ENCODE data around the gene LCN10.

The LCN10 gene

DNA sequence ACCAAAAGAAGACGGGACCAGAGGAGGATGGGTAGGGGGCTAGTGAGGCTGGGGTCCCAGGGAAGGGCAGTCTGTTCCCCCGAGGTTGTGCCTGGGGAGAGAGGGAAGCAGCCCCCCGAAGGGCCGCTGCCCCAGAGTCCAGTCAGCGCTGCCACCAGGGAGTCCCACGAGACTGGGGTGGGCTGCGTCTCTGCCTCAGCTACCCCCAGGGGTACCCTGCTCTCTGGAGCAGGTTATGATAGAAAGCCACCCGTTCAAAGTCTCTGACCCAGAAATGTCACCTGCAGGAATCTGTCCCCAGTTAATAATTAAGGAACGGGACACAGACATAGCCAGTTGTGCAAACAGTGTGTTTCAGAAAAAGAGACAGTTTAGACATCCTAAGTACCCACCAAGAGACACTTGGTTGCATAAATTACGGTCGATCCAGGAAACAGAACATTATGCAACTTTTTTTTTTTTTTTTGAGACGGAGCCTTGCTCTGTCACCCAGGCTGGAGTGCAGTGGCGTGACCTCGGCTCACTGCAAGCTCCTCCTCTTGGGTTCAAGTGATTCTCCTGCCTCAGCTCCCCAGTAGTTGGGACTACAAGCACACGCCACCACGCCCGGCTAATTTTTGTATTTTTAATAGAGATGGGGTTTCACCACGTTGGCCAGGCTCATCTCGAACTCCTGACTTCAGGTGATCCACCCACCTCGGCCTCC lies 44.8 kb downstream of the LCN10 start:
- DNase-seq, result no peak

DNA sequence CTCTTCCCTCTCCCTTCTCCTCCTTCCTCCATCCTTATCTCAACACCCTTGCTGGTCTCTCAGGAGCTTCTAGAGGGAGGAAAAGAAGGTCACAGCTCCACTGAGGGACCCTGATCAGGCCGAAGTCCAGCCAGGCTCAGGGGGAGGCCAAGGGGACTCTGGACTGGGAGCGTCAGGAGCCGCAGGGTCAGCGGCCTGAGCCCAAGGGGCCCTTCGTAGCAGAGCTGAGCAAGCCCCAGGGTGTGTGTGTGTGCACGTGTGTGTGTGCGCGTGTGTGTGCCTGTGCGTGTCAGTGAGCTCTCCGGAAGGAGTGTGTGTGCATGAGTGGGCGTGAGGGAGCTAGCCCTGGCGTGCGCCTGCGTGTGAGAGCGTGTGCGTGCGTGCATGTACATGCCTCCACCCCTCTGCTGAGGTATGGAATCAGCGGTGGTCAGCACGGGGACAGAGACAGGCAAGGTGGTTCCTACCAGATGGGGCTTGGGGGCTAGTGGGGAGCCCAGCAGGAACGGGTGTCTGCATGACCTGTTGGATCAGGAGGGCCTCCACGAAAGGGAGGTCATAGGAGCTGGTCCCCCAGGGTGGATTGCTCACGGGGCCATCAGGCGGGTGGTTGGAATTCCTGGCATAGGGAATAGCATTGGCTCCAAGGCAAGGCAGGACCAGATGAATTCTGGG lies 45.5 kb downstream of the LCN10 start:
- DNase-seq, result no peak

DNA sequence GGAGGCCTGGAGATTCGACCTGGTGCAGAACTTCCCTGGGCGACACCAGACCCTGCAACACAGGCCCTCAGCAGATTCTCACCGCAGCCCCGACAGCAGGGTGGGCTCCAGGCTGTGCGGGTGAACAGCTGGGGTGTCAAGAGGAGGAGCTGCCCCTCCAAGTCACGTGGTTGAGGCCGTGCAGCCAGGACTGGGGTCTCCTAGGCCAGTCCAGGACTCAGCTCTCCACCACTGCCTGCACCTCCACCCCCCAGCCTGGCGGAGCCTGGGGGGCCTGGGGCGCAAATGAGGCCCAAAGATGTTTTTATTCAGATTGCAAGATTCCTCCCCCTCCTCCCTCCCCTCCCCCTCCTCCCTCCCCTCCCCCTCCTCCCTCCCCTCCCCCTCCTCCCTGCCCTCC lies 46.2 kb downstream of the LCN10 start:
- DNase-seq, result no peak

DNA sequence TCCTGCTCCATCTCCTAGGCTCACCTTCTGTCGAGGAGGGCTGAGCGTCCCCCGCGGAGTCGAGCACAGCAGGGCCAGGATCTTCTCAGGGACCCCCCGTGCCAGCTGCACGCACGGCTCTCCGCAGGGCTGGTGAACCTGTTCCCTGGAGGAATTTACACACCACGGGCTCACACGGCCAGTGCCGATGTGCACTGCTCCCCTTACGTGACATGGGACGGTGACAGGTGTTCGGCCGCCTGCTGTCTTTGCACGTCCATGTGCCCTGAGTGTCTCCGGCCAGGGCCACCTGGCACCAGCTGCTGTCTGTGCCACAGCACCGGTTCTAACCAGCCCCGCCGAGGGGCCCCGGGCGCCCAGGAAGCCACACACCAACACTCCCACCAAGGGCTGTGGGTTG lies 46.8 kb downstream of the LCN10 start:
- DNase-seq, result no peak

DNA sequence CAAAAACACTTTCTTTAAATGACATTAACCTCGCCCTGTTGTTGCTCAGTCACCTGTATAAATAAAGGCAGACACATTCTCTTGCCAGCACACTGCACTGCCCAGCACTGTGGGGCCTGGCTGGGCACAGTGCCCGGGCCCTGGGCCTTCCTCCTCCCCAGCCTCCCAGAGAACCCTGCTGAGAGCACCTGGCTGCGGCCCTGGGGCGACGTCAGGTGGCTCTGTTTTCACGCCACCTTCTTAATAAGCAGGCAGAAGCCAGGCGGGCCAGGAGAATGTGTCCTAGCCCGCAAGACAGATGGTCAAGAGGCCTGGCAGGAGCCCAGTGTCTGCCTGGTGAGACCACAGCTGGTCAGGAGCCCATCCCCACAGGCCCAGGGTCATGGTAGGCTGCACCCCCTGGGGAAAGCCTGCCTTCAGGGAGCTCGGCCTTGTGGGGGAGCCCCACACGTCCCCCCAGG lies 47.3 kb downstream of the LCN10 start:
- no peak for DNase-seq

DNA sequence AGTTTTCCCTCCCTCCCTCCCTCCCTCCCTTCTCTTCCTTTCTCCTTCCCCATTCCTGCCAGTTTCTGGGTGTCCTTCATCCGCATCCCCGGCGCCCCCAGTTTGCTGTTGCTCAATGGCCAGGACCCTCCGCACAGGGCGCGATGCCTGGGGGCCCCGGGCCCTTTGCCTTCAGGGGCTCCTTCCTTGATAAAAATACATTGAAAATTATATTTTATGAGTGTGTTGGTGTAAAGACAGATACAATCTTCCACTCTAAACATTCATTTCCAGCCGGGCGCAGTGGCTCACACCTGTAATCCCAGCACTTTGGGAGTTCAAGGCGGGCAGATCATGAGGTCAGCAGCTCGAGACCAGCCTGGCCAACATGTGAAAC lies 47.9 kb downstream of the LCN10 start:
- DNase-seq, result no peak

DNA sequence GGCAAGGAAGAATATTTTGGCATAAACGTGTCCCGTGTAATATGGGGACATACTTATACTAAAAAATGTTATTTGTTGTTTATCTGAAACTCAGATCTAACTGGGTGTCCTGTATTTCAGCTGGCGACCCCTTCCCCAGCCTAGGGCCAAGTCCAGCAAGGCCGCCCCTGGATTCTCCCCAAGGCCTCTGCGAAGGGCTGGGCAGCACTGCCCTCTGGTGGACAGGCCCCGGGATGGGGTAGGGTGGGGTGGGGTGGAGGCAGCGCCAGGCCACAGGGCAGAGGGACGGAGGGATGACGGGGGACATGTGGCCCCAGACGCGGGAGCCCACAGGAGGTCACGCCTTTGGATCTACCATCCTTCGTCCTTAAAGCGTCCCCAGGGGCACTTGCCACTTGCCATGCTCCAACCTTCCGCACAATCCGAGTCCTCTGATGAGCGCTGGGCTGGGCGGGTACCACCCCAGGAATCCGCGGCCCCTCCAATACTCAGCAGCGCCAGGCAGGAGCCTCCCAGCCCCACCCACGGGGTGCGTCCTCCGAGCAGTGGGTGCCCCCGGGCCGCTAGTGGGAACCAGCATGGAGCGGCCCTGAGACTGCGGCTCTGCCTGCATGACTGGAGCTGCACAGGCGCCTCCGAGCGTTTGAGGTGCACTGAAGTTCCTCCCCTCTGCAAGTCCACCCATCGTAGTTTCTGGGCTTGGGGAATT lies 48.4 kb downstream of the LCN10 start:
- DNase-seq, result no peak

DNA sequence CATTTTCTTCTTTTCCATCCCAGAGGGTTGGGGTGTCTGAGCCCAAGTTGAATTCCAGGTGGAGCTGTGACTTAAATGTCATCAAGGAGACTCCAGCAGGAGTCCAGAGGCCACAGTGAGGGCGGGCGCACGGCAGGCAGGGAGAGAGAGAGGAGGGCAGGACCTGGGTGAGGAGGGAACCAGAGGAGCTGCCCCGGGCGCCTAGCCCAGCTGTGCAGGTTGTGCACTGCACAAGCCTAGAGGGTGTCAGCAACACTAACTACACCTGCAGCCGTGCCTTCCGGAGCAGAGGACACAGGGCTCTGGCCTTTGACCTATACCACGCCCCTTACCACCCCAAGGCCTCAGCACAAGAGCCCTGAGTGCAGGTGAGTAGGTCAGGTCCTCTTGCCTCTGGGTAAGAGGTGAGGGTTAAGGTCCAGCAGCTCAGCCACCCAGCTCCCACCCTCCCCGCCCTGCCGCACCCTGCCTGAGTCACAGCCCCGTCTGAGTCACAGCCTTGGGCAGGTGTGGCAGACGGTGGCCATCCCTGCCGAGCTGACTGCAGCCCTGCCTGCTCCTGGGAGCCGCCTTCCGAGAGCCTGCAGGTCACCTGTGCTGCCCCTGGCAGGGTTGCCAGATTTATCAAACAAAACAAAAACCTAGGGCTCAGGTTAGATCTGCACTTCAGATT lies 49.1 kb downstream of the LCN10 start:
- no peak for DNase-seq

DNA sequence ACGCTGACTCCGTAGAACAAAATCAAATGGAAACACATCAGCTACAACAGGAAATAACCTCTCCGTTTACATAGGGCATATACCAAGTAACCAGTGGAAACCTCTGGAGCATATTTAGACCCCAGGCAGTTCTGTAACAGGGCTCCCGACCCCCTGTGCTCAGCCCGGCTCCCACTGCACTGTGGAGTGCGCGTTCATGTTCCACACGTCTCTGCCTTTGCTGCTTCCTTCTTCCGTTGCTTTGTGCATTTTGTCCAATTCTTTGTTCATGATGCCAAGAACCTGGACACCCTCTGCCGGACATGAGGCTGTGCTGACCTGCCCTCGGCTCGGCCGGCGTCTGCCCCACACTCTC lies 49.6 kb downstream of the LCN10 start:
- no peak for DNase-seq

DNA sequence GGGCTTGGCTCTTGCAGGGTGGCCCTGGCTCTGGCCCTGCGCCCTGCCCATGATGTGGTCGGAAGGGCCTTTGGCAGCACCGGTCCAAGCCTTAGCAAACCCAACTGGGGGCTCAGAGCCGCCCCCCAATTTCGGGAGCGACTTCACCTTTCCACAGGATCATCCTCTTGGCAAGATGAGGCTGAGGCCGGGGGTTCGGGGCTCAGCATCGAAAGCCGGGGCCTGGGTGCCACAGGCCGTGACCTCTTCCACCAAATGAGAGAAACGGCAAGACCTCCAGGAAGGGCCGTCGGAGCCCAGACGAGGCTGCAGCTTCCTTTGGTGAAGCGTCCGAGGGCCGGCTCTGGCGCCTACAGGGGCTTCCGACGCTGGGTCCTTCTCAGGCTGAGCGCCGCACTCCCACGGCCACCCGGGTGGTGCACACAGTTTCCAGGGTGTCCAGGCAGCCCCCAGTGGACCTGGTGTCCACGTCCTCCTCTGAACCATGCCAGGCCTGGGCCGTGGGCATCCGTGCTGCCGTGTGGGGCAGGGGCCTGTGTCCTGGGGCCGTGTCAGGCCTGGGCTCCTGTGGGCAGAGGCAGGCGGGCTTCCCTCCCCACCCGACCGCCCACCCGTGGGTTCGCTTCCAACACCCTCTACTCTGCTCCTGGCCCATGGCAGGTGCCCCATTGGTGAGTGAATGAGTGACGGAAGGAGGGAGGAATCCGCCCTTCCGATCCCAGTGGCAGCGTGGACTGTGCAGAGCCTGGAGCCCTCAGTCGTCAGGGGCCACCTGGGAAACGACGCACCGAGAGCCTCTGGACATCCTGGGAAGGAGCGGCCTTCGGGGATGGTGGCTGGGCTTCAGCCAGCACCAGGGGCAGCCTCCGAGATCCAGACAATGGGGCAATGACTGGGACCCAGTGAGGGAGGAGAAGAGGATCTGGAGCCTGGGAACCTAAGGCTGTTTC lies 50.3 kb downstream of the LCN10 start:
- DNase-seq, result no peak

DNA sequence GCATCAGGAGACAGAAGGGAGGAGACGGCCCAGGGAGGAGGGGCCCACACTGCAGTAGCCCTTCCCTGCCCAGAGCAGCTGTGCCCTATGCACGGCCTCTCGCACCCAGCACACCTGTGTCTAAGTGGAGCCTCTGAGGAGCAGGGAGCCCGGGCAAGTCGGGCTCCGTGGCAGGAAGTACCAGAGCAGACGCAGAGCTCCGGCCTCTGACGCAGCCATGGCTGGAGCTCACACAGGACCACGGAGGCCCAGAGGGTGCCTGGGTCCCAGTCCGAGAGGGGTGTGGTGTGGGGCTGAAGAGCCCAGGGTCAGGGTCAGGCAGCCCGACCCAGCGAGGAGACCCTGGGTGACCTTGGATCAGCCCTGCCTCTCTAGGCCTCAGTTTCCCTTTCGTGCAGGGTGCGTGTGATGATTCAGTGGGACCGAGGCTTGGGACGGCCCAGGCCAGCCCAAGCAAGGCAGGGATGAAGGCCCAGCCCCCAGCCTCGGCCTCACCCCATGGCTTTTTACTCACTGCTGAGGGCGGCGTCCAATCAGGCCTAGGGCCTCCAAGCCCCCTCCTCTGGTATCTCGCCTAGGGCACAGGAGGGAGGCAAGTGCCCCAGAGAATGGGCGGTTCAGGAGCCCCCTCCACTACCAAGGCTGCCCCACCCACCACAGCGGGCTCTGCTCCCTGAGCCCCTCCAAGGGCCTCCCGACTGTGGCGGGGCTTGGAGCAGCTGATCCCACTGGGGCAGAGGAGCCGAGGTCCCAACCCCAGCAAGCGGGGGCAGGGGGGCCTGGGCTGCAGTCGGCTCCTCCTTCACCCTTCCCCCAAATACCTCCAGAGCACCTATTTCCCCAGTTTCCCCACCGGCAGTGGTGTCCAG lies 51.2 kb downstream of the LCN10 start:
- DNase-seq, result no peak

DNA sequence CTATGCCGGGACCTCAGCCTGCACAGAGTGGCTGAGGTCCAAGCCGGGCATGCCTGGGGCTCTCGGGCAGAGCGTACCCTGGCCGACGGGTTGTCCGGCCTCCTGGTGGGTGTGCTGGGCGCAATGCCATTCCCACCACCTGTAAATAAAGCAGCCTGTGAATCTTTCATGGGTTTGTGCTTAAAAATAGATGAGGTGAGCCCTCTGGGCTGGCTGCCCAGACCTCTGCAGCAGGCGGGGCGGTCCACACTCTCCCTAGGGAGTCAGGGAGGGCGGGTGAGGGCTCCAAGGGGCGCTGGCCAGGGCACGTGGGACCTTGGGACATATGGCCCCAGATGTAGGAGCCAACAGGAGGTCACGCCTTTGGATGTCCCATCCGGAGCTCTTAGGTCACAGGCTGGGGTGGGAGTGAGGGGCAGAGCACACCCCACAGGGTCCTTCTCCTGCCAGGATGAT lies 51.9 kb downstream of the LCN10 start:
- no peak for DNase-seq

DNA sequence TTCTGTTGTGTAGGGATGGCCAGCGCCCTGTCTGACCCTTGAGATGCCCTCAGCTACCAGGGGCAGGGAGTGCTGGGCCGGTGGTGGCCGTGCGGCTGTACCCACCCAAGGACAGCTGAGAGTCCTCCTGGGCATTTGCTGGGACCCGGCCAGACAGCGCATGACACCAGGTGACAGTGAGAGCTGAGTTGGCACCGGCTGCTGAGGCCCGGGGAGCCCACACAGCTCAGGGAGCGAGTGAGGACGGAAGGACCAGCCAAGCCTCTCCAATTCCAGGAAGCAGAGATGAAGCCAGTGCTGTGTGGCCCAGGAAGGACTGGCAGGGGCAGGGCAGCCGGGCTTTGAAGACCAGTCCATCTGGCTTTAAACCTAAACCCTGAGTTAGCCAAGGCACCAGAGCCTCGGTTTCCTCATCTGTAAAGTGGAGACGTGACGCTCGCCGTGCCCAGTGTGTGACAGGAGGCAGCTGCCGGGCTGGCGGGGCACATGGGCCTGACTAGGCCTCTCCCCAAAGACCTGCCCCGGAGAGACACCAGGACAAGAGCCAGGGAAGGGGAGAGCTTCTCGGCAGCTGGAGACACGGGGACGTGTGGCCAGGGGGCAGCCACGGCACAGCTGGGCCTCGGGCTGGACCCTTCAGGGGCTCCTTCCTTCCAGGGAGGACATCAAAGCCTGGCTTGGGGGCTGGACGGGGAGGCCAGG lies 52.5 kb downstream of the LCN10 start:
- DNase-seq, result no peak

DNA sequence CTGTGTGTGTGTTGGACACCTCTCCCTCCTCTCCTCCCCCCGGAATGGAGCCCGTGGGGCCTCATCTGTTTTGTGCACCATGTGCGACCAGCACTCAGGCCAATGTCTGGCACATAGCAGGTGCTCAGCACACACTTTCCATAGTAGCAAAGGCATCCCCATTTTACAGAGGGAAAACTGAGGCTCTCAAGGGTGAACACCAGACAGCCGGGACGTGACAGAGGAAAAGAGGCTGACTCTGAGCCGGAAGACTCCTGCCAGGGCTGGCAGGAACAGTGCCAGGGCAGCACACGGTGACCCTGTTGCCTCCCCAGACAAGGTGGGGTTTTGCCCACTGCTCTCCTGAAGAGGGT lies 53.7 kb downstream of the LCN10 start:
- DNase-seq, result no peak

DNA sequence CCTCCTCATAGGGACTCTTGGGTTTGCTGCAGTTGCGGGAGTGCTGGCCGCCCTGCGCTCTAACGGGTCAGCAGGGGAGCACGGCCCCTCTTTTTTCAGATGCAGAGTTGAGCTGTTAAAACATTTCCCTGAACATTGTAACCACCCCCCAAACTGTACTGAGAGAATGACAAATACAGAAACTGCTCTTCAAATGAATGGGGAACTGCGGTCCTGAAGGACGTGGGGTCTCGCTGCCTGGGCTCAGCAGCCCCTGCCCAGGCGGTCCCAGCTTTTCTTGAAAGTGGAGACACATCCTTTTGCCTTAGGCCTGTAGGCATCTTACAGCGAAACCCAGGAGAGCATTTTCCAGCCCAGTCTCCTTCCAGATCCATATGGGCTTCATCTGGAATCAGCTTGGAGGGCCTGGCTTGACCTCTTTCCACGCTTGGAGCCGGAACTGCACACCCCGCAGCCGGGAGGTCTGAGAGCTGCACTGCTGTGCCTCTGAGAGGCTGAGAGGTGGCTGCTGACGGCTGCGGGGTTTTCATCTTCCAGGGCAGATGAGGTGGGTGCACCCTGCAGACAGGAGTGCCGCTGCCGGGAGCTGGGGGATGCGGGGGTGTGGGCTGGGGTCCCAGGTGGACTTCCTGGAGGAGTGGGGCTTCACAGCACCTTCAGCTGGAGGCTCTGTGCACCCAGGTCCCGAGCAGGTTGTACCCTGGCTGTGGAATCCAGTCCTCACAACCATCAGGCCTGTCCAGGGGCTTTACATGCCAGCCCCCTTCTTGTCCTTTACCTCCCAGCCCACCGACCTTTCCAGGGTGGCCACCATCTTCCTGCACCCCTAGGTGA lies 54.2 kb downstream of the LCN10 start:
- DNase-seq, result no peak
